ENCODE data around the gene TOLLIP.

DNA sequence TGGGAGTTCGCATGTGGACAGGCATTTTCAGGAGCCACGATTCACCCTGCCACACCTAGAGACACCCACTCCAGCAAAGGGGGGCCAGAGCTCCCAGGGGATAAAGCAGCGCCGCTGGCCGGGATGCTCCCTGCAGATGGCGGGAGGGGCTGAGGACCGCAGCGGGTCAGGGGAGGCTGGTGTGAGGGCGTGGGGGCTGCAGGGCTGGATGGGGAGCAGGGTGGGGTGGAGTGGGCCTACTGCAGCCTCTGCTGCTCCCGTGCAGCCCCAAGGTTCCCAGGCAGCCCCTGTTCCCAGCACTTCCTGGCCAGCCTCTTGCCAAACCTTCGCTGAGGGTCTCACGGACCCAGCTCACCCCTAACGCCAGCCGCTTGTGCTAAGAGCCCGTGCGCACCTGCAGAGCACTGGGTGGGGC is 73.5 kb downstream of the TOLLIP start:
- TF ChIP-seq, protein P1, sequence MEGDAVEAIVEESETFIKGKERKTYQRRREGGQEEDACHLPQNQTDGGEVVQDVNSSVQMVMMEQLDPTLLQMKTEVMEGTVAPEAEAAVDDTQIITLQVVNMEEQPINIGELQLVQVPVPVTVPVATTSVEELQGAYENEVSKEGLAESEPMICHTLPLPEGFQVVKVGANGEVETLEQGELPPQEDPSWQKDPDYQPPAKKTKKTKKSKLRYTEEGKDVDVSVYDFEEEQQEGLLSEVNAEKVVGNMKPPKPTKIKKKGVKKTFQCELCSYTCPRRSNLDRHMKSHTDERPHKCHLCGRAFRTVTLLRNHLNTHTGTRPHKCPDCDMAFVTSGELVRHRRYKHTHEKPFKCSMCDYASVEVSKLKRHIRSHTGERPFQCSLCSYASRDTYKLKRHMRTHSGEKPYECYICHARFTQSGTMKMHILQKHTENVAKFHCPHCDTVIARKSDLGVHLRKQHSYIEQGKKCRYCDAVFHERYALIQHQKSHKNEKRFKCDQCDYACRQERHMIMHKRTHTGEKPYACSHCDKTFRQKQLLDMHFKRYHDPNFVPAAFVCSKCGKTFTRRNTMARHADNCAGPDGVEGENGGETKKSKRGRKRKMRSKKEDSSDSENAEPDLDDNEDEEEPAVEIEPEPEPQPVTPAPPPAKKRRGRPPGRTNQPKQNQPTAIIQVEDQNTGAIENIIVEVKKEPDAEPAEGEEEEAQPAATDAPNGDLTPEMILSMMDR (IDR thresholded peaks at IDR 0.05 in 2 of 3, conservative IDR thresholded peaks at IDR 0.05 in 1 of 3; ENCODE audit: insufficient read depth in 2 of 3, low read depth in 1 of 3, low read length in 3 of 3): no peak
- TF ChIP-seq ZNF274 (IDR thresholded peaks at IDR 0.05; ENCODE audit: borderline replicate concordance, low read depth, low read length): no peak
- TF ChIP-seq EZH2 (IDR thresholded peaks at IDR 0.05; ENCODE audit: borderline replicate concordance, low read depth, low read length): no peak
- no peak for TF ChIP-seq SMC3 (conservative IDR thresholded peaks at IDR 0.05; ENCODE audit: insufficient read depth, low read depth, low read length)
- TF ChIP-seq TAF15 (IDR thresholded peaks at IDR 0.05; ENCODE audit: low read depth, low read length): no peak
- TF ChIP-seq CTBP1 (IDR thresholded peaks at IDR 0.05; ENCODE audit: borderline replicate concordance): no peak
- TF ChIP-seq BHLHE40 (IDR thresholded peaks at IDR 0.05; ENCODE audit: low read length): no peak
- TF ChIP-seq, protein P2, sequence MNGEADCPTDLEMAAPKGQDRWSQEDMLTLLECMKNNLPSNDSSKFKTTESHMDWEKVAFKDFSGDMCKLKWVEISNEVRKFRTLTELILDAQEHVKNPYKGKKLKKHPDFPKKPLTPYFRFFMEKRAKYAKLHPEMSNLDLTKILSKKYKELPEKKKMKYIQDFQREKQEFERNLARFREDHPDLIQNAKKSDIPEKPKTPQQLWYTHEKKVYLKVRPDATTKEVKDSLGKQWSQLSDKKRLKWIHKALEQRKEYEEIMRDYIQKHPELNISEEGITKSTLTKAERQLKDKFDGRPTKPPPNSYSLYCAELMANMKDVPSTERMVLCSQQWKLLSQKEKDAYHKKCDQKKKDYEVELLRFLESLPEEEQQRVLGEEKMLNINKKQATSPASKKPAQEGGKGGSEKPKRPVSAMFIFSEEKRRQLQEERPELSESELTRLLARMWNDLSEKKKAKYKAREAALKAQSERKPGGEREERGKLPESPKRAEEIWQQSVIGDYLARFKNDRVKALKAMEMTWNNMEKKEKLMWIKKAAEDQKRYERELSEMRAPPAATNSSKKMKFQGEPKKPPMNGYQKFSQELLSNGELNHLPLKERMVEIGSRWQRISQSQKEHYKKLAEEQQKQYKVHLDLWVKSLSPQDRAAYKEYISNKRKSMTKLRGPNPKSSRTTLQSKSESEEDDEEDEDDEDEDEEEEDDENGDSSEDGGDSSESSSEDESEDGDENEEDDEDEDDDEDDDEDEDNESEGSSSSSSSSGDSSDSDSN (IDR thresholded peaks at IDR 0.05; ENCODE audit: borderline replicate concordance in 1 of 2, low read depth in 2 of 2, low read length in 2 of 2): no peak
- no peak for TF ChIP-seq RAD21 (CRISPR knock-in tag; conservative IDR thresholded peaks at IDR 0.05 in 1 of 2, IDR thresholded peaks at IDR 0.05 in 1 of 2)
- TF ChIP-seq ASH1L (IDR thresholded peaks at IDR 0.05; ENCODE audit: borderline replicate concordance, low read depth, partially characterized antibody): no peak

Data from K562 (cell line).